OCI-LY1 (cell line): ENCODE measurements around the gene PRPSAP1.
A peak's percentile ranks its signal among the peaks of the same experiment; 100 is the strongest.

Experiments used
- H2AFZ ChIP-seq: fragments of 200-600 bp; sonication (generic), shearing (Covaris generic); 2 replicates; pipeline ENCODE4 v1.6.0; 2014; ENCODE audit warnings: antibody characterized with exemption, mild to moderate bottlenecking, low read length
- H3F3A ChIP-seq: fragments of 200-600 bp; sonication (generic), shearing (Covaris generic); 2 replicates; pipeline ENCODE4 v1.6.0; 2014; ENCODE audit warnings: mild to moderate bottlenecking, antibody characterized with exemption, low read length, moderate library complexity; ENCODE audit not compliant: insufficient read depth
- H3K27ac ChIP-seq: fragments of 200-600 bp; sonication (generic); 2 replicates; pipeline ENCODE4 v1.5.1; 2014; ENCODE audit warnings: low read length, mixed run types, mild to moderate bottlenecking, low read depth; ENCODE audit not compliant: poor library complexity, severe bottlenecking
- H3K27me3 ChIP-seq: fragments of 200-600 bp; sonication (generic); 2 replicates; pipeline ENCODE4 v1.6.0; 2014; ENCODE audit warnings: antibody characterized with exemption, mild to moderate bottlenecking, low read length, moderate library complexity; ENCODE audit not compliant: insufficient read depth
- H3K36me3 ChIP-seq: fragments of 200-600 bp; sonication (generic); 2 replicates; pipeline ENCODE4 v1.6.1; 2014; ENCODE audit warnings: mild to moderate bottlenecking, antibody characterized with exemption, low read length, moderate library complexity, mixed read lengths; ENCODE audit not compliant: insufficient read depth
- H3K4me1 ChIP-seq: fragments of 200-600 bp; sonication (generic); 2 replicates; pipeline ENCODE4 v1.5.1; 2014; ENCODE audit warnings: mild to moderate bottlenecking, low read length, moderate library complexity; ENCODE audit not compliant: insufficient read depth, severe bottlenecking
- H3K4me2 ChIP-seq: fragments of 200-600 bp; sonication (generic), shearing (Covaris generic); 2 replicates; pipeline ENCODE4 v1.6.1; 2014; ENCODE audit warnings: low read length
- H3K4me3 ChIP-seq: fragments of 200-600 bp; sonication (generic); 2 replicates; pipeline ENCODE4 v1.5.1; 2014; ENCODE audit warnings: low read length, low read depth, mild to moderate bottlenecking, mixed read lengths; ENCODE audit not compliant: poor library complexity, severe bottlenecking
- H3K79me2 ChIP-seq: fragments of 200-600 bp; shearing (Covaris generic); 2 replicates; pipeline ENCODE4 v1.6.1; 2016; ENCODE audit warnings: mixed run types, low read length, mixed read lengths; ENCODE audit not compliant: insufficient read depth
- H3K9ac ChIP-seq: fragments of 200-600 bp; sonication (generic), shearing (Covaris generic); 2 replicates; pipeline ENCODE4 v1.6.1; 2014; ENCODE audit warnings: mild to moderate bottlenecking, low read length, mixed read lengths
- H3K9me2 ChIP-seq: fragments of 200-600 bp; sonication (generic), shearing (Covaris generic); 2 replicates; pipeline ENCODE4 v1.6.1; 2014; ENCODE audit warnings: low read depth, mild to moderate bottlenecking, low read length, mixed read lengths
- H3K9me3 ChIP-seq: fragments of 200-600 bp; shearing (Covaris generic); 2 replicates; pipeline ENCODE4 v1.6.1; 2014; ENCODE audit warnings: low read length, mixed read lengths
- H4K20me1 ChIP-seq: fragments of 200-600 bp; sonication (generic), shearing (Covaris generic); 2 replicates; pipeline ENCODE4 v1.6.0; 2016; ENCODE audit warnings: mild to moderate bottlenecking, low read length; ENCODE audit not compliant: insufficient read depth
- EZH2 ChIP-seq: fragments of 200-600 bp; sonication (generic), shearing (Covaris generic); IDR thresholded peaks from 2 replicates; pipeline ENCODE4 v1.8.0; 2017; ENCODE audit warnings: borderline replicate concordance, mixed run types, mild to moderate bottlenecking, antibody characterized with exemption, low read length, moderate library complexity, mixed read lengths
- TF ChIP-seq, protein P1 (sequence below): fragments of 200-600 bp; sonication (generic), shearing (Covaris generic); IDR thresholded peaks from 2 replicates; pipeline ENCODE4 v1.5.1; 2017; ENCODE audit warnings: mild to moderate bottlenecking, antibody characterized with exemption, low read length, moderate library complexity, mixed read lengths

PRPSAP1 gene

DNA sequence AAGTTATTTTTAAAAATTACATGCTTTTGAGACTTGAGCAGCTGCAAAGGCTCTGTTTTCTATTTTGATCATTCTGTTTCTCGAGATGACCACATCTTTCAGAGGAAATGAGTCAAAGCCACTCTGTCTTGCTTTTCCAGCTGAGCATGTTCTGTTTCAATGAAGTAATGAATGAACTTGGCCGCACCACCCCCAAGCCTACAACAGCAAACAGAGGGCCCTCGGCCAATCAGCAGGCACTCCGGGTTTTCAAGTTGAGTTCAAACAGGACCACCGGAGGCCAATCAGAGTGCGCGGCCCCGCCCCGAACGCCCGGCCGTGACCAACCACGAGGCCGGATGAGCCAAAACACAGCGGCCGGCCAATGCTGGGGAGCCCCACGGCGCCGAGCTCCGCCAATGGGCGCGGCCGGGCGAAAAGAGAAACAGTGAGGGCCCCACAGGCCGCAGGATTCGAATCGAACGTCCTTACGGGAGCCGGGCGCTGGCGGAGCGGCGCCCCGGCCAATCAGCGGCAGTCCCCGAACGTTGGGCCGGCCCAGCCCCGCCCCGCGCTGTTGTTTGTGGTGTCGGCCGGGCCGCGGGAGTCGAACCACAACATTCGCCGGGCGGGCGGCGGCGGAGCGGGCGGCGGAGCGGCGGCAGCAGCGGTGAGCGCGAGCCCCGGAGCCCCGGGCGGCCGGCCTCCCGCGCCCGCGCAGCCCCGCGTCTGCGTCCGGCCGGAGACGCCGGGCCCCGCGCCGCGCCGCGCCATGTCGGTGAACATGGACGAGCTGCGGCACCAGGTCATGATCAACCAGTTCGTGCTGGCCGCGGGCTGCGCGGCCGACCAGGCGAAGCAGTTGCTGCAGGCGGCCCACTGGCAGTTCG is 88.7 kb downstream of the PRPSAP1 start, which contains the start of gene UBALD2:
Gene UBALD2 (plus strand): TSS at position 594 of the 869 bp plus-strand sequence. CDS start 158 bp downstream, at position 752.
- Histone ChIP-seq H3F3A (no peaks in the 10 kb centered on the region), H3K36me3 (peaks cover 21% of the 10 kb centered on the region; the same call in 1 of the 2 replicates), H3K9me3 (no peaks in the 10 kb centered on the region), H2AFZ (no peak within 1 kb of the TSS), H3K79me2 (no peaks in the 10 kb centered on the region), H3K27ac (peak within 1 kb of the TSS; percentile 67), H3K9me2 (no peaks in the 10 kb centered on the region), H3K9ac (peak within 1 kb of the TSS; percentile 78), H3K27me3 (no peaks in the 10 kb centered on the region), H3K4me3 (peak within 1 kb of the TSS; percentile 97), H4K20me1 (no peaks in the 10 kb centered on the region), H3K4me1 (peaks cover 68% of the 10 kb centered on the region), H3K4me2 (peak within 1 kb of the TSS; percentile 91)
- TF ChIP-seq, protein P1, sequence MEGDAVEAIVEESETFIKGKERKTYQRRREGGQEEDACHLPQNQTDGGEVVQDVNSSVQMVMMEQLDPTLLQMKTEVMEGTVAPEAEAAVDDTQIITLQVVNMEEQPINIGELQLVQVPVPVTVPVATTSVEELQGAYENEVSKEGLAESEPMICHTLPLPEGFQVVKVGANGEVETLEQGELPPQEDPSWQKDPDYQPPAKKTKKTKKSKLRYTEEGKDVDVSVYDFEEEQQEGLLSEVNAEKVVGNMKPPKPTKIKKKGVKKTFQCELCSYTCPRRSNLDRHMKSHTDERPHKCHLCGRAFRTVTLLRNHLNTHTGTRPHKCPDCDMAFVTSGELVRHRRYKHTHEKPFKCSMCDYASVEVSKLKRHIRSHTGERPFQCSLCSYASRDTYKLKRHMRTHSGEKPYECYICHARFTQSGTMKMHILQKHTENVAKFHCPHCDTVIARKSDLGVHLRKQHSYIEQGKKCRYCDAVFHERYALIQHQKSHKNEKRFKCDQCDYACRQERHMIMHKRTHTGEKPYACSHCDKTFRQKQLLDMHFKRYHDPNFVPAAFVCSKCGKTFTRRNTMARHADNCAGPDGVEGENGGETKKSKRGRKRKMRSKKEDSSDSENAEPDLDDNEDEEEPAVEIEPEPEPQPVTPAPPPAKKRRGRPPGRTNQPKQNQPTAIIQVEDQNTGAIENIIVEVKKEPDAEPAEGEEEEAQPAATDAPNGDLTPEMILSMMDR = no peak
- TF ChIP-seq EZH2 = no peak

DNA sequence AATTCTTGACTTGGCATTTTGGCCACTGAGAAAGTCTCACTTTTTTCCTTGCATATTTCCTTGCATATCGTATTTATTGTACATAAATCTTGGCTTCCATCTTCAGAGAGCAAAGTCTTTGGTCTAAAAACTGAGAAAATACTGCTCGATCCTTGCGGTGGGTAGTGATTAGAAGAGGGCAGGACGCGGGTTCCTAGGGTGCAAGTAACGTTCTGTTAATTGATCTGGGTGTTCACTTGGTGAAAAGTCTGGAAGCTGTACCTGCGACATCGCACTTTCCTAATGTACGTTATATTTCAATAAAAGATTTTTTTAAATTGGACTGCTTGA is 89.3 kb downstream of the PRPSAP1 start:
- H3K79me2 ChIP-seq = no peaks in the 10 kb centered on the region
- TF ChIP-seq, protein P1 = no peak
- no peak for TF ChIP-seq EZH2
- H3K9me2 ChIP-seq = no peaks in the 10 kb centered on the region
- H3K27me3 ChIP-seq = no peaks in the 10 kb centered on the region
- H3K4me3 ChIP-seq = peak overlapping the region; percentile 31
- H3K27ac ChIP-seq = peak overlapping the region; percentile 67
- peaks cover 21% of the 10 kb centered on the region; the same call in 1 of the 2 replicates for H3K36me3 ChIP-seq
- no peaks in the 10 kb centered on the region for H4K20me1 ChIP-seq
- H2AFZ ChIP-seq = no peak overlapping the region
- H3K9ac ChIP-seq = peak overlapping the region; percentile 13; the same call in 1 of the 2 replicates
- no peaks in the 10 kb centered on the region for H3K9me3 ChIP-seq
- H3K4me1 ChIP-seq = peaks cover 69% of the 10 kb centered on the region
- H3K4me2 ChIP-seq = peak overlapping the region; percentile 61
- no peaks in the 10 kb centered on the region for H3F3A ChIP-seq

DNA sequence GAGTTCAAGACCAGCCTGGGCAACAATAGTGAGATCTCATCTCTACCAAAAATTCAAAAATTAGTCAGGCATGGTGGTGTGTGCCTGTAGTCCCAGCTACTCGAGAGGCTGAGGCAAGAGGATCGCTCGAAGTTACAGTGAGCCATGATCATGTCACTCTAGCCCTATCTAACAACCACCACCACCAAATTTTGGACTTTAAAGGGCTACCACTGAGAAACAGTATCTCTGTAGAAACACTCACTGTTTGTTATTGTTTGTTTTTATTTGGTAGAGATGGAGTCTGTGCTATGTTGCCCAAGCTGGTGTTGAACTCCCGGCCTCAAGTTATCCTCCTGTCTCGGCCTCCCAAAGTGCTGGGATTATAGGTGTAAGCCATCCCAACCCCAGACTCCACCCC is 89.8 kb downstream of the PRPSAP1 start:
- Histone ChIP-seq H3K4me3 (no peak overlapping the region), H4K20me1 (no peaks in the 10 kb centered on the region), H3K4me1 (peaks cover 69% of the 10 kb centered on the region), H3K79me2 (no peaks in the 10 kb centered on the region), H3K9ac (no peak overlapping the region), H3K9me3 (no peaks in the 10 kb centered on the region), H3K4me2 (peak overlapping the region; percentile 61; the same call in 1 of the 2 replicates), H3K27me3 (no peaks in the 10 kb centered on the region), H3K36me3 (peaks cover 16% of the 10 kb centered on the region; the same call in 1 of the 2 replicates), H3F3A (no peaks in the 10 kb centered on the region), H3K9me2 (no peaks in the 10 kb centered on the region), H3K27ac (peak overlapping the region; percentile 67), H2AFZ (no peak overlapping the region)
- TF ChIP-seq EZH2 = no peak
- TF ChIP-seq, protein P1 = no peak
